Neuronal stem cell (in vitro differentiated cells): ENCODE measurements around the gene A2ML1.
"Not testable (repeated sequence)": the region's sequence is repeated elsewhere in the genome, so short reads cannot be mapped to it uniquely, and the experiment has no call there.

ENCODE experiments used
- DNase-seq: peaks from one replicate; pipeline ENCODE4 v3.0.0-alpha.2; 2013; ENCODE audit warnings: low spot score
- H2AFZ ChIP-seq: one replicate; pipeline ENCODE4 v1.6.1; 2013; ENCODE audit warnings: mild to moderate bottlenecking, low read length, inconsistent platforms
- H2AK5ac ChIP-seq: 2 replicates; pipeline ENCODE4 v1.6.1; 2013; ENCODE audit warnings: low read depth, mild to moderate bottlenecking, inconsistent platforms, low read length, moderate library complexity, mixed read lengths
- H2BK120ac ChIP-seq: 2 replicates; pipeline ENCODE4 v1.6.1; 2013; ENCODE audit warnings: low read depth, mild to moderate bottlenecking, inconsistent platforms, low read length, moderate library complexity, mixed read lengths
- H2BK12ac ChIP-seq: one replicate; pipeline ENCODE4 v1.6.1; 2013; ENCODE audit warnings: low read length, inconsistent platforms
- H2BK15ac ChIP-seq: 2 replicates; pipeline ENCODE4 v1.6.1; 2013; ENCODE audit warnings: mild to moderate bottlenecking, low read length, inconsistent platforms, mixed read lengths
- H2BK5ac ChIP-seq: one replicate; pipeline ENCODE4 v1.6.1; 2013; ENCODE audit warnings: inconsistent platforms, mild to moderate bottlenecking, low read length, moderate library complexity
- H3K14ac ChIP-seq: one replicate; pipeline ENCODE4 v1.6.1; 2013; ENCODE audit warnings: low read length, inconsistent platforms
- H3K18ac ChIP-seq: 2 replicates; pipeline ENCODE4 v1.6.1; 2013; ENCODE audit warnings: low read length, inconsistent platforms
- H3K23ac ChIP-seq: 2 replicates; pipeline ENCODE4 v1.6.1; 2013; ENCODE audit warnings: low read depth, mild to moderate bottlenecking, mixed read lengths, low read length, inconsistent platforms; ENCODE audit not compliant: poor library complexity
- H3K27ac ChIP-seq: replicated peaks from 3 replicates; pipeline ENCODE4 v1.5.1; 2013; ENCODE audit warnings: low read length, inconsistent platforms
- H3K27me3 ChIP-seq, 3 experiments: 2 replicates each; pipeline ENCODE4 v1.6.1; 2013; ENCODE audit warnings: low read length in 3 of 3, mild to moderate bottlenecking in 2 of 3, inconsistent platforms in 1 of 3, low read depth in 1 of 3, mixed read lengths in 1 of 3, moderate library complexity in 1 of 3; ENCODE audit not compliant: control insufficient read depth in 3 of 3, insufficient read depth in 3 of 3
- H3K36me3 ChIP-seq, 2 donors: replicated peaks in 1 of 2; 2 replicates each; pipeline ENCODE4 v1.6.1; 2013; ENCODE audit warnings: low read length in 2 of 2; ENCODE audit not compliant: control insufficient read depth in 2 of 2, insufficient read depth in 2 of 2
- H3K4ac ChIP-seq: 2 replicates; pipeline ENCODE4 v1.6.1; 2013; ENCODE audit warnings: inconsistent platforms, mild to moderate bottlenecking, low read length, moderate library complexity
- H3K4me1 ChIP-seq, 2 donors: 1 replicate in 1 of 2; 2 replicates in 1 of 2; pipeline ENCODE4 v1.6.1; 2013; ENCODE audit warnings: low read length in 2 of 2, low read depth in 1 of 2; ENCODE audit not compliant: control insufficient read depth in 2 of 2, insufficient read depth in 1 of 2
- H3K4me2 ChIP-seq: one replicate; pipeline ENCODE4 v1.6.1; 2013; ENCODE audit warnings: mild to moderate bottlenecking, low read length, inconsistent platforms; ENCODE audit not compliant: insufficient read depth, poor library complexity, severe bottlenecking
- H3K4me3 ChIP-seq, 2 donors: 2 replicates each; pipeline ENCODE4 v1.5.1; 2013; ENCODE audit warnings: low read length in 2 of 2, mild to moderate bottlenecking in 2 of 2, inconsistent platforms in 1 of 2, moderate library complexity in 1 of 2
- H3K79me1 ChIP-seq: one replicate; pipeline ENCODE4 v1.6.1; 2013; ENCODE audit warnings: low read depth, mild to moderate bottlenecking, inconsistent platforms, low read length, moderate library complexity
- H3K9ac ChIP-seq: one replicate; pipeline ENCODE4 v1.6.1; 2013; ENCODE audit warnings: mild to moderate bottlenecking, low read depth, low read length, inconsistent platforms; ENCODE audit not compliant: poor library complexity
- H3K9me3 ChIP-seq, 2 donors: replicated peaks in 1 of 2; 2 replicates each; pipeline versions ENCODE3 to v1.6.1; 2013; ENCODE audit warnings: low read length in 2 of 2, mild to moderate bottlenecking in 2 of 2, inconsistent platforms in 1 of 2, low read depth in 1 of 2, mixed read lengths in 1 of 2, moderate library complexity in 1 of 2; ENCODE audit not compliant: control insufficient read depth in 2 of 2, insufficient read depth in 1 of 2
- H4K8ac ChIP-seq: one replicate; pipeline ENCODE4 v1.6.1; 2013; ENCODE audit warnings: low read depth, mild to moderate bottlenecking, inconsistent platforms, low read length, moderate library complexity
- H4K91ac ChIP-seq: one replicate; pipeline ENCODE4 v1.6.1; 2013; ENCODE audit warnings: low read length, low read depth, mild to moderate bottlenecking, inconsistent platforms; ENCODE audit not compliant: poor library complexity
- WGBS, 2 donors: extraction: QIAGEN DNeasy Blood & Tissue Kit; methylation state at CpG; one replicate each; pipeline ENCODE4 v1.1.7; 2013; ENCODE audit warnings: missing lambda C conversion rate in 2 of 2, mixed read lengths in 1 of 2; ENCODE audit not compliant: insufficient read length in 2 of 2, insufficient replicate concordance in 1 of 2; ENCODE audit errors: extremely low coverage in 2 of 2; 5-methylcytosine and 5-hydroxymethylcytosine counted together

Gene A2ML1

GRCh38 chr12:8787206-8787605, 35.2 kb upstream of the A2ML1 start:
- H2BK5ac ChIP-seq, H3K23ac ChIP-seq, H3K18ac ChIP-seq, H3K4me2 ChIP-seq, H3K27ac ChIP-seq, H3K79me1 ChIP-seq, DNase-seq, H3K4me3 ChIP-seq, H3K9ac ChIP-seq, H3K27me3 ChIP-seq, H4K8ac ChIP-seq, H2BK120ac ChIP-seq, H2AFZ ChIP-seq, H3K14ac ChIP-seq, H3K4me1 ChIP-seq, H3K4ac ChIP-seq, H2BK15ac ChIP-seq, H4K91ac ChIP-seq, H2BK12ac ChIP-seq: not testable (repeated sequence)
- Histone ChIP-seq H3K36me3 (peaks cover 3 to 31% of the 10 kb centered on the region in 2 donors), H2AK5ac (peak overlapping the region; percentile 35), H3K9me3 (peaks cover 3 to 13% of the 10 kb centered on the region in 2 donors)
- WGBS, 2 donors: no CpG with 5 or more reads among the region's 28 CpGs

- Histone ChIP-seq H3K36me3 (peaks cover 5 to 21% of the 10 kb centered on the region in 2 donors), H2AFZ (peak overlapping the region; percentile 68), H3K4me2 (peak overlapping the region; percentile 40), H3K9me3 (peaks cover 3 to 16% of the 10 kb centered on the region in 2 donors), H3K4me3 (peak overlapping the region; percentile 63 to 84)
- not testable (repeated sequence) for H4K91ac ChIP-seq, H3K27me3 ChIP-seq, H3K4ac ChIP-seq, H2BK5ac ChIP-seq, H3K27ac ChIP-seq, H3K14ac ChIP-seq, H3K79me1 ChIP-seq, DNase-seq, H3K18ac ChIP-seq, H2BK12ac ChIP-seq, H2AK5ac ChIP-seq, H3K9ac ChIP-seq, H3K23ac ChIP-seq, H2BK15ac ChIP-seq, H2BK120ac ChIP-seq, H4K8ac ChIP-seq, H3K4me1 ChIP-seq
- WGBS, 2 donors: no CpG with 5 or more reads among the region's 13 CpGs
These were observed 33.7 kb upstream of the A2ML1 start for GRCh38 chr12:8788706-8789105.

GRCh38 chr12:8789341-8790013, 32.9 kb upstream of the A2ML1 start:
- not testable (repeated sequence) for H3K27ac ChIP-seq
- WGBS, 2 donors: no CpG with 5 or more reads among the region's 13 CpGs

GRCh38 chr12:8793226-8793625, 29.2 kb upstream of the A2ML1 start:
- Histone ChIP-seq H3K9me3 (peaks cover 0 to 19% of the 10 kb centered on the region in 2 donors), H3K36me3 (peaks cover 5 to 20% of the 10 kb centered on the region in 2 donors)
- H3K23ac ChIP-seq, H3K9ac ChIP-seq, DNase-seq, H2AFZ ChIP-seq, H2BK12ac ChIP-seq, H3K4me1 ChIP-seq, H2AK5ac ChIP-seq, H2BK120ac ChIP-seq, H3K14ac ChIP-seq, H2BK5ac ChIP-seq, H3K4me3 ChIP-seq, H3K27ac ChIP-seq, H3K4ac ChIP-seq, H4K91ac ChIP-seq, H3K79me1 ChIP-seq, H3K18ac ChIP-seq, H2BK15ac ChIP-seq, H3K4me2 ChIP-seq, H3K27me3 ChIP-seq, H4K8ac ChIP-seq: not testable (repeated sequence)
- no CpG with 5 or more reads among the region's 4 CpGs for WGBS, 2 donors

More at GRCh38 chr12:8789341-8790013, 32.9 kb upstream of the A2ML1 start:
- Histone ChIP-seq H3K36me3 (peaks cover 5 to 18% of the 10 kb centered on the region in 2 donors), H3K4me2 (peak overlapping the region; percentile 31), H2AFZ (peak overlapping the region; percentile 68), H3K9me3 (peaks cover 3 to 16% of the 10 kb centered on the region in 2 donors), H3K4me3 (peak overlapping the region; percentile 63 to 77)
- not testable (repeated sequence) for H2BK5ac ChIP-seq, H3K4me1 ChIP-seq, H3K23ac ChIP-seq, DNase-seq, H3K9ac ChIP-seq, H2BK15ac ChIP-seq, H3K79me1 ChIP-seq, H3K4ac ChIP-seq, H3K18ac ChIP-seq, H4K91ac ChIP-seq, H2BK12ac ChIP-seq, H3K27me3 ChIP-seq, H2AK5ac ChIP-seq, H2BK120ac ChIP-seq, H3K14ac ChIP-seq, H4K8ac ChIP-seq
